Mesendoderm (in vitro differentiated cells): ENCODE measurements around the gene HHEX.

Experiments
- DNase-seq: peaks from one replicate; pipeline ENCODE4 v3.0.0; 2013
- H2AK5ac ChIP-seq: 2 replicates; pipeline ENCODE4 v1.6.1; 2013; ENCODE audit warnings: low read length, inconsistent platforms
- H2BK120ac ChIP-seq: 2 replicates; pipeline ENCODE4 v1.6.1; 2013; ENCODE audit warnings: low read depth, mild to moderate bottlenecking, low read length, moderate library complexity, mixed read lengths
- H2BK15ac ChIP-seq: replicated peaks from 2 replicates; pipeline ENCODE4 v1.6.1; 2013; ENCODE audit warnings: low read depth, mild to moderate bottlenecking, moderate library complexity
- H2BK5ac ChIP-seq: 2 replicates; pipeline ENCODE4 v1.6.1; 2013; ENCODE audit warnings: low read length, inconsistent platforms
- H3K18ac ChIP-seq: 2 replicates; pipeline ENCODE4 v1.6.1; 2013; ENCODE audit warnings: mild to moderate bottlenecking, low read length, mixed read lengths
- H3K23ac ChIP-seq: one replicate; pipeline ENCODE4 v1.6.1; 2013; ENCODE audit warnings: low read length
- H3K27ac ChIP-seq: 2 replicates; pipeline ENCODE4 v1.5.1; 2013; ENCODE audit warnings: low read depth, mild to moderate bottlenecking, inconsistent platforms, low read length, moderate library complexity
- H3K27me3 ChIP-seq: 2 replicates; pipeline ENCODE4 v1.6.1; 2013; ENCODE audit warnings: low read length, control low read depth, mild to moderate bottlenecking, inconsistent platforms; ENCODE audit not compliant: insufficient read depth, poor library complexity
- H3K36me3 ChIP-seq: 2 replicates; pipeline ENCODE4 v1.6.1; 2013; ENCODE audit warnings: low read length, inconsistent platforms; ENCODE audit not compliant: control insufficient read depth, insufficient read depth
- H3K4ac ChIP-seq: one replicate; pipeline ENCODE4 v1.6.1; 2013; ENCODE audit warnings: low read depth, mild to moderate bottlenecking, low read length, moderate library complexity
- H3K4me1 ChIP-seq: 2 replicates; pipeline ENCODE4 v1.6.1; 2013; ENCODE audit warnings: low read depth, low read length, inconsistent platforms; ENCODE audit not compliant: control insufficient read depth
- H3K4me2 ChIP-seq: 2 replicates; pipeline ENCODE4 v1.6.1; 2013; ENCODE audit warnings: low read length
- H3K4me3 ChIP-seq: 2 replicates; pipeline ENCODE4 v1.5.1; 2013; ENCODE audit warnings: mild to moderate bottlenecking, low read length
- H3K56ac ChIP-seq: one replicate; pipeline ENCODE4 v1.6.1; 2013; ENCODE audit warnings: low read length
- H3K79me1 ChIP-seq: 2 replicates; pipeline ENCODE4 v1.6.1; 2013; ENCODE audit warnings: low read length, inconsistent platforms
- H3K79me2 ChIP-seq: 2 replicates; pipeline ENCODE4 v1.6.1; 2013; ENCODE audit warnings: mild to moderate bottlenecking, low read length; ENCODE audit not compliant: control insufficient read depth, insufficient read depth
- H3K9ac ChIP-seq: 2 replicates; pipeline ENCODE4 v1.6.1; 2013; ENCODE audit warnings: low read length, inconsistent platforms
- H4K5ac ChIP-seq: one replicate; pipeline ENCODE4 v1.6.1; 2013; ENCODE audit warnings: low read length
- H4K8ac ChIP-seq: one replicate; pipeline ENCODE4 v1.6.1; 2013; ENCODE audit warnings: low read depth, mild to moderate bottlenecking, control low read depth, low read length, moderate library complexity
- WGBS: extraction: QIAGEN DNeasy Blood & Tissue Kit; methylation state at CpG from one replicate; pipeline ENCODE4 v1.1.7; 2013; ENCODE audit warnings: low lambda C conversion rate, missing lambda C conversion rate; ENCODE audit not compliant: insufficient coverage; ENCODE audit errors: extremely low coverage; 5-methylcytosine and 5-hydroxymethylcytosine counted together

HHEX gene

GRCh38 chr10:92702301-92702916 is 12.7 kb downstream of the HHEX start:
- H3K18ac ChIP-seq: no peak overlapping the region
- DNase-seq: no peak
- no peak overlapping the region for H2BK120ac ChIP-seq
- no peaks in the 10 kb centered on the region for H3K79me2 ChIP-seq
- H3K4me3 ChIP-seq: no peak overlapping the region
- no peaks in the 10 kb centered on the region for H3K79me1 ChIP-seq
- no peak overlapping the region for H3K56ac ChIP-seq
- H3K27ac ChIP-seq: no peak overlapping the region
- no peak overlapping the region for H3K4ac ChIP-seq
- no peak overlapping the region for H4K5ac ChIP-seq
- WGBS: no CpG with 5 or more reads among the region's 4 CpGs
- H3K9ac ChIP-seq: no peak overlapping the region
- no peak overlapping the region for H2BK5ac ChIP-seq
- no peaks in the 10 kb centered on the region for H3K36me3 ChIP-seq
- H2BK15ac ChIP-seq: no peak overlapping the region
- H3K23ac ChIP-seq: no peak overlapping the region
- H3K4me1 ChIP-seq: no peaks in the 10 kb centered on the region
- no peak overlapping the region for H2AK5ac ChIP-seq
- H3K27me3 ChIP-seq: peaks cover 4% of the 10 kb centered on the region
- no peak overlapping the region for H3K4me2 ChIP-seq
- no peak overlapping the region for H4K8ac ChIP-seq

GRCh38 chr10:92712016-92712889 is 22.5 kb downstream of the HHEX start:
- no peak overlapping the region for H2BK5ac ChIP-seq
- no CpG with 5 or more reads among the region's 10 CpGs for WGBS
- no peaks in the 10 kb centered on the region for H3K79me1 ChIP-seq
- no peak overlapping the region for H3K4me3 ChIP-seq
- no peak overlapping the region for H2BK120ac ChIP-seq
- H3K27me3 ChIP-seq: no peaks in the 10 kb centered on the region
- no peak overlapping the region for H4K8ac ChIP-seq
- H3K4me1 ChIP-seq: no peaks in the 10 kb centered on the region
- no peak overlapping the region for H2AK5ac ChIP-seq
- no peak overlapping the region for H3K4ac ChIP-seq
- no peak overlapping the region for H3K56ac ChIP-seq
- H3K36me3 ChIP-seq: no peaks in the 10 kb centered on the region
- no peak for DNase-seq
- no peaks in the 10 kb centered on the region for H3K79me2 ChIP-seq
- H3K4me2 ChIP-seq: no peak overlapping the region
- no peak overlapping the region for H3K18ac ChIP-seq
- no peak overlapping the region for H3K27ac ChIP-seq
- no peak overlapping the region for H3K23ac ChIP-seq
- H3K9ac ChIP-seq: no peak overlapping the region
- no peak overlapping the region for H4K5ac ChIP-seq
- no peak overlapping the region for H2BK15ac ChIP-seq

GRCh38 chr10:92714152-92714845 is 24.5 kb downstream of the HHEX start:
- Histone ChIP-seq H3K4me1 (no peaks in the 10 kb centered on the region), H3K79me1 (no peaks in the 10 kb centered on the region), H3K36me3 (no peaks in the 10 kb centered on the region), H3K23ac (no peak overlapping the region), H3K56ac (no peak overlapping the region), H3K18ac (no peak overlapping the region), H4K8ac (no peak overlapping the region), H3K4ac (no peak overlapping the region), H3K9ac (no peak overlapping the region), H4K5ac (no peak overlapping the region), H3K79me2 (no peaks in the 10 kb centered on the region), H2BK5ac (no peak overlapping the region), H3K27me3 (no peaks in the 10 kb centered on the region), H2BK120ac (no peak overlapping the region), H2BK15ac (no peak overlapping the region), H3K4me2 (no peak overlapping the region), H2AK5ac (no peak overlapping the region), H3K27ac (no peak overlapping the region), H3K4me3 (no peak overlapping the region)
- DNase-seq: no peak
- WGBS: no CpG with 5 or more reads among the region's 7 CpGs

- no peak overlapping the region for H2AK5ac ChIP-seq
- H2BK120ac ChIP-seq: no peak overlapping the region
- H3K56ac ChIP-seq: no peak overlapping the region
- no peak for DNase-seq
- H4K8ac ChIP-seq: no peak overlapping the region
- H3K27ac ChIP-seq: no peak overlapping the region
- no peak overlapping the region for H3K9ac ChIP-seq
- H3K79me1 ChIP-seq: no peaks in the 10 kb centered on the region
- H3K4me2 ChIP-seq: no peak overlapping the region
- H3K4ac ChIP-seq: no peak overlapping the region
- no CpG with 5 or more reads among the region's 3 CpGs for WGBS
- no peak overlapping the region for H2BK15ac ChIP-seq
- no peaks in the 10 kb centered on the region for H3K4me1 ChIP-seq
- H4K5ac ChIP-seq: no peak overlapping the region
- no peak overlapping the region for H3K18ac ChIP-seq
- H3K36me3 ChIP-seq: no peaks in the 10 kb centered on the region
- H2BK5ac ChIP-seq: no peak overlapping the region
- no peak overlapping the region for H3K23ac ChIP-seq
- no peaks in the 10 kb centered on the region for H3K27me3 ChIP-seq
- H3K79me2 ChIP-seq: no peaks in the 10 kb centered on the region
- no peak overlapping the region for H3K4me3 ChIP-seq
These were observed 25.1 kb downstream of the HHEX start for GRCh38 chr10:92714872-92715271.

- no peak overlapping the region for H2BK120ac ChIP-seq
- no peak overlapping the region for H2AK5ac ChIP-seq
- DNase-seq: no peak
- H3K9ac ChIP-seq: no peak overlapping the region
- WGBS: no CpG with 5 or more reads among the region's 5 CpGs
- no peak overlapping the region for H2BK15ac ChIP-seq
- no peak overlapping the region for H3K27ac ChIP-seq
- no peak overlapping the region for H4K8ac ChIP-seq
- no peaks in the 10 kb centered on the region for H3K27me3 ChIP-seq
- H3K36me3 ChIP-seq: no peaks in the 10 kb centered on the region
- H3K4me1 ChIP-seq: no peaks in the 10 kb centered on the region
- no peak overlapping the region for H3K4me2 ChIP-seq
- no peak overlapping the region for H4K5ac ChIP-seq
- no peaks in the 10 kb centered on the region for H3K79me2 ChIP-seq
- no peak overlapping the region for H3K23ac ChIP-seq
- H3K56ac ChIP-seq: no peak overlapping the region
- H3K4me3 ChIP-seq: no peak overlapping the region
- no peak overlapping the region for H2BK5ac ChIP-seq
- no peak overlapping the region for H3K4ac ChIP-seq
- no peaks in the 10 kb centered on the region for H3K79me1 ChIP-seq
- no peak overlapping the region for H3K18ac ChIP-seq
These were observed 30.5 kb downstream of the HHEX start for GRCh38 chr10:92719991-92720830.
